ENCODE measurements around the gene FSTL1.
"Not testable (repeated sequence)": the region's sequence is repeated elsewhere in the genome, so short reads cannot be mapped to it uniquely, and the experiment has no call there.

The FSTL1 gene

DNA sequence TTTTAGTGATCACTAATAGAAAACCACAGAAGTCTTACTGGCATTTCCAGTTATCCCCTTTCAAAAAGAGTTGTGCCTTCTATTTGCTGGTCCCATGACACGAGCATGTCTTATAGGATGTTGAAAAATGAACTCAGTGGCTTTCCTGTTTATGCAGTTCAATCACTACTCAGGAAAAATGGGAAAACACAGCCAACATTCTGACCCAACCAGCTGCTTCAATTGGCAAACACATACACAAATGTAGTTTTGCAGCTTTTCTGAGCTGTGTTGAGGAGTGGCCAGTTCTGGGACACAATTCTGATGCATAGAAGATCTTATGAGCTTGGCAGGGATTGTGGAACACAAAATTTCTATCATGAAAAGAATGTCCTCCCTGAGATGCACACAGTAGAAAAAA, 40.3 kb downstream of the FSTL1 start:
- DNase-seq = no peak

DNA sequence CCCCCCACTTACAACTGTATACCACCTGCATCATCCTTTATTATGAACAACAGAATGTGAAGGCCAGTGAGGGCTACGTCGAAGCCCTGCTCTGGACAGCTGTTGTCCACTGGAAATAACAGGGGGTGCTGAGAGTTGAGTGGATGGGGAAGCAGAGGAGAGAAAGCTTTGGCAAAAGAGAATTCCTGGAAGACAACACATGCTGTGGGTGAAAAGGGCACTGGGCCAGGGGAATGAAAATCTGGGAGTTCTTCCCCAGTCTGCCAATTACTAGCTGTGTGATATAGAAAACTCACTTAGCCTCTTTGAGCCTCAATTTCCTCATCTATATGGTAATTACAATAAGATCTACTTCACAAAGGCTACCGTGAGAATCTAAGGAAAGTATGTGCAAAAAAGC, 40.7 kb downstream of the FSTL1 start:
- DNase-seq = no peak

GRCh38 chr3:120407508-120408287, 43.1 kb downstream of the FSTL1 start:
- DNase-seq = no peak

DNA sequence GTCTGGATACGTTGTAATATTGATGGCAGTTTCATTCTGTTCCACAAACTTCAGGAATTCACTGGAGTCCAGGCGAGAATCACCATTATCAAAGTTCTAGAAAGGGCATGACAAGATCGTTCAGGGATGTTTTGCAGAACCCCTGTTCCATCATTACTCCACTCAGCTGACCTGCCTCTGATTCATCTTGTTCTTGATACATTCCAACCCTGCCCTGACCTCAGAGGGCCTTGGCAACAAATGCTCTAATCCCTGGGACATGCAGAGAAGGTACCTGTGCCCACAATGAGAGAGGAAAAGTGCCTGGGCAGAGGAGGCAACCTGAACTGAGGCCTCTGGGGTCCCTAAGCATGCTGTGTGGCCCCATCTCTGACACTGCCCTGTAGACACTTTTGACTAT, 45.9 kb downstream of the FSTL1 start:
- no peak for DNase-seq

DNA sequence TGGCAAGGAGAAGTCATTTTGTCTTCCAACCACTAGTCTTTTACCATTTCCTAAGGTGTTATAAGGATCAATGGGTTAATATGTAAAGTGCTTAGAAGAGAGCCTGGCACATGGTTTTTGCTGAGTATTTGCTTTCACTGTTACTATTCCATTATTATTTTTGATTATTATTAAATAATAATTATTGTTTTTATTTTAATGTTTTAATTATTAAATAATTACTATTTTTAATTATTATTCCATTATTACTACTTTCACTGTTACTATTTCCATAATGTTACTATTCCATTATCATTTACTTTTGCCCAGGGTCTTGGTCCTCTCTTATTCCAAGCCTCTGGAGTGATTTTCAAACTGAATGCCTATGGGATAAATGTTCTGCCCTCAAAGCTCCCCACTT, 48.5 kb downstream of the FSTL1 start:
- DNase-seq = no peak

- no peak for DNase-seq
These were observed 51.4 kb downstream of the FSTL1 start for GRCh38 chr3:120399372-120399771.

DNA sequence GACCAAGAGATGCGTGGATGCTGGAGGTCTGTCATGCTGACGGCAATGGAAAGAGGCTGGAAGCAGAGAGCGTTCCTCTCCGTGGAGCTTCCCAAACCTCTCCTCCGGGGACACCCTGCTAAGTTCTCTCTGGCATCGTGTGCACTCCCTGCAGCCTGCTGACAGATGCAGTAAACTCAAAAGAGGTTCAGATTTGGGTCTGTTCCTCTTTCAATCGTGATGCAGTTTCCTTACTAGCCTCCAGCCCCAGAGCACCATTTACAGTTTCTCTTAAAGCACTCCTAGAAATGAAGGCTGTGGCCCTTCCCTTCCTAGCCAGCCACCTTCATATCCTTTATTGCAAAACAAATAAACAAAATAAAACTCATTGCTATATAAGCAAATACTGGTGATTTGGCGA, 54.3 kb downstream of the FSTL1 start:
- DNase-seq = no peak

GRCh38 chr3:120394347-120394746, 56.4 kb downstream of the FSTL1 start:
- no peak for DNase-seq

- DNase-seq = no peak
These were observed 57.0 kb downstream of the FSTL1 start for GRCh38 chr3:120393761-120394160.

DNA sequence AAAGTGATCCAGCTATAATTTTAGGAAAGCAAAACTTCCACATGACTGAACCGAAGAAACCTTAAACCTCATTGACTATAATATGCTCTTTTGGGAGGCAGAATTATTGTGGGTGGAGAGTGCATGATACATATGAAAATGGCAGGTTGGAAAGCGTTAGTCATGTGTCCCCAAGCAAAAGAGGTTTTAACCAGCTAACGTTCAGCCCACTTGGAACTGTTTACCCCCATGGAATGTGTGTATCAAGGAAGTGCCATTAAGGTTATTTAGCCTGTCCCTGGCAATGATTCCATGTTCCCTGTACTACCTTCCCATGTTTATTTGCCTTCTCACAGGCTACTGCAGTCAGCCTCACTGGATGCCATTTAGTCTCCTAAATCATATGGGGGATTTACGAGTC, 57.5 kb downstream of the FSTL1 start:
- DNase-seq = no peak

DNA sequence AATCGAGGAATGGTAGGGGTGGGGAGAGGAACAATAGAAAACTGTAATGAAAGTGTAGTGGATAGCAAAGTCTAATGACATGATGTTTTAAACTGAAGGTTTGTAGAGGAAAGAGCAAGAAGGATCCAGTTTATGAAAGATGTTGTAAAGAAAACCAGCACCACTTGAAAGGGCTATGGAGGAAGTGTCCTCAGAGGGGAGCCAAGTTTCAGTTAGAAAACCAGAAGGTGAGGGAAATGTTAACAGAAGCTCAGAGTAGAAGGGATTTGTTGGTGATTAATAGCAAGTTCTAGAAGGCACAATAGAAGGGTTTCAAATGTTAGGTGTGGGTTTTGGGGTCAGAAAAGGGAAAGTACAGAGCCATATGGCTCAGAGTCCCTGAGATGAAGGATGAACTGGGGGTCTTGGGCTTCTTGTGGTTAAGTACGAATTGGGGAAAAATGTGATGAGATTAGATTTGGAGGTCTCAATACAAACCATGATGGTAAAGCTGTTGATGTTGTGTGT, 67.8 kb downstream of the FSTL1 start:
- no peak for DNase-seq

GRCh38 chr3:120381503-120381902, 69.3 kb downstream of the FSTL1 start:
- no peak for DNase-seq

DNA sequence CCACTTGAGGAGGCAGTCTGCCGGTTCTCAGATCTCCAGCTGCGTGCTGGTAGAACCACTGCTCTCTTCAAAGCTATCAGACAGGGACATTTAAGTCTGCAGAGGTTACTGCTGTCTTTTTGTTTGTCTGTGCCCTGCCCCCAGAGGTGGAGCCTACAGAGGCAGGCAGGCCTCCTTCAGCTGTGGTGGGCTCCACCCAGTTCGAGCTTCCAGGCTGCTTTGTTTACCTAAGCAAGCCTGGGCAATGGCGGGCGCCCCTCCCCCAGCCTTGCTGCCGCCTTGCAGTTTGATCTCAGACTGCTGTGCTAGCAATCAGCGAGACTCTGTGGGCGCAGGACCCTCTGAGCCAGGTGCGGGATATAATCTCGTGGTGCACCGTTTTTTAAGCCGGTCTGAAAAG, 72.8 kb downstream of the FSTL1 start:
- DNase-seq = not testable (repeated sequence)

GRCh38 chr3:120370463-120370862, 80.3 kb downstream of the FSTL1 start:
- no peak for DNase-seq

GRCh38 chr3:120369037-120369467, 81.7 kb downstream of the FSTL1 start:
- DNase-seq = no peak

- no peak for DNase-seq
These were observed 82.6 kb downstream of the FSTL1 start for GRCh38 chr3:120368172-120368571.

DNA sequence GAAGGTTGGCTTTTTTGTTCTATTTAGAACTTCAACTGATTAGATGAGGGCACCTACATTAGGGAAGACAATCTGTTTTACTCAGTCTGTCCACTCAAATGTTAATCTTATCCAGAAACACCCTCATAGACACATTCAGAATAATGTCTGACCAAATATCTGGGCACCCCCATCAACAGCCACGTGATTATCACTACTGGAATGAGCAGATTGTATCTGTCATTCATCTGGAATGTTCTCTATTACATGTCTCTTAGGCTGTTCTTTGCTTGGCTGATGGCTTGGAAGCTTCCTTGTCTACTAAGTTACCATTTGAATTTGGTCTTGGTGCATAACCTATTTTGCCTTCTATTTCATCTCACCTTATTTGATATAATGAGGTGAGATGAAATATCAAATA, 86.0 kb downstream of the FSTL1 start:
- DNase-seq = no peak

DNA sequence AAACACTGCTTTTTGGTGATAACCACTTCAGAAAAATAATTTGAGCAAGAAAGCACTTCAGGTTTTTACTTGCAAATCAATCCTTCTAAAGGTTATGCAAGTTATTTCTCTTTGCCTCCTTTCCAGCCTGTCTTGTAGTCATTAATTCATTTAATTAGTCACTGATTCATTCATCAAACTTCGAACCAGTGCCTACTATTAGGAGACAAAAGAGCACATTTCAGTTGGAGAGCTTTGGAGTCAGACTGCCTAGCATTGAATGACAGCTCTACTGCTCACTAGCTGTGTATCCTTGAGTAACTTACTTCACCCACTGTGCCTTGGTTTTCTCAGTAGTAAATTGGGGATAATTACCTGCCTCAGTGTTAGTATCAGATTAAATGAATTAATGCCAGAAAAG, 86.7 kb downstream of the FSTL1 start:
- no peak for DNase-seq

- no peak for DNase-seq
These were observed 93.0 kb downstream of the FSTL1 start for GRCh38 chr3:120357807-120358206.

- DNase-seq = no peak
These were observed 95.3 kb downstream of the FSTL1 start for GRCh38 chr3:120355486-120355885.

DNA sequence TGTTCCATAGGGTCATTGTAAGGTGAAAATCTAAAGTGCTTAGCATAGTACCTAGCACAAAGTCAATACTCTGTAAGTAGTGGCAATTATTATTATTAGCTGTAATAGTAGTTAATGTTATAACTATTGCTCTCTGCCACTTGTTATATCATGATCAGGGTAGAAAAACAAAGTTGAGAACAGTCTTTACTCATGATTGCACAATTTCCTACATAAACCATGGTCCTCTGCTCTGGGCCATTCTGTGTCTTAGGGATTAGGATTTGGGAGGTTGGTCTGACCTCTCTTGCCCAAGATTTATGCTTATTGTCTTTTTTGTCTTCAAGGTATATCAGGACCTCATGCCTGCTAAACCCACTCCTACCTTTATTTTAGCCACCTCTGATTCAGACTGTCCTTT, 97.3 kb downstream of the FSTL1 start:
- no peak for DNase-seq

DNA sequence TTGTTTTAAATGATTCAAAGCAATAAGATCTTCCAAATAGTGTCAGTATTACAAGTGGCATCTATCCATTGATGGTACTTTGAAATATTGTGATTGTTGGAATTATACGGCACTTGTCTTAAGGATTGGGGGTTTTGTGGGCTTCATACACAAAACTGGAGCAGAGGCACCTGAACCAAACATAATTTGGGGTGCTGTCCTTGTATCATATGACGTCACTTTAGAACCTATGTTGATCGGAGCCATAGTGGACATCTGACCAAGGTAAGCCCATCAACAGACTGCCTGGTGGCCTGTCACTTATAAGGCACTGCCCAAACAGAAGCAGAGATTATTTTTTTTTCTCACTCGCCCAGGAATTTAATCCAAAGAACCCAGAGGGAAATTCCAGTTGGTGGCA, 98.8 kb downstream of the FSTL1 start:
- no peak for DNase-seq

- DNase-seq = no peak
These were observed 100.3 kb downstream of the FSTL1 start for GRCh38 chr3:120350401-120350941.

DNA sequence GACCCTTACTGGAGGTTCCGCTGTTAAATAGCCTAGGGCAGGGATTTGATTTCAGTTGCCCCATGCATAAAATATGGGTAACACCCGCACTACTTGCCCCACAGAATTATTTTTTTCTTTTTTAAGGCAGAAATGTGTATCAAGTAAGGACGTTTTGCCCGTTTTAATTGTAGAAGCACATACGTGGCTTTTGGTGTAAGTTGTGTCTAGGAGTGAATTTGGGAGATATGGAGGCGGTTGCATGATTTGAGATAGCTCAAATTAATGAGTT, 101.0 kb downstream of the FSTL1 start:
- DNase-seq = no peak
